Measurements from ENCODE around the gene STK32C. TPM values are rescaled to one million over a fixed set of nuclear protein-coding genes. Genes with fewer than 3 reads are reported as not detected.

STK32C gene
- total RNA-seq, 4 donors from 2014 or later, result 4.8 to 10.9 (median 7.8) TPM

- Histone ChIP-seq H3K27me3 (no peaks in the 10 kb centered on the region), H3K4me1 (peaks cover 0 to 4% (median 0%) of the 10 kb centered on the region in 4 donors), H3K36me3 (peaks cover 0 to 29% (median 7%) of the 10 kb centered on the region in 4 donors), H3K4me3 (no peak overlapping the region), H3K9me3 (no peaks in the 10 kb centered on the region), H3K27ac (replicated peaks in 1 of 4) (no peak overlapping the region)
- 76% methylated on average over 15 of the region's 37 CpGs for WGBS
- no peak for DNase-seq (ENCODE audit: extremely low spot score)
- no peak for TF ChIP-seq POLR2AphosphoS5 (IDR thresholded peaks at IDR 0.05)
- no peak for TF ChIP-seq POLR2A (IDR thresholded peaks at IDR 0.05; ENCODE audit: low read depth)
- TF ChIP-seq EP300 (IDR thresholded peaks at IDR 0.05), result no peak
- TF ChIP-seq CTCF (IDR thresholded peaks at IDR 0.05), result no peak
- intact Hi-C loops (cut with DNase I), result no loop called here
These were observed 101.9 kb downstream of the STK32C start for GRCh38 chr10:132205650-132206376.

- Histone ChIP-seq H3K9me3 (no peaks in the 10 kb centered on the region), H3K4me1 (peaks cover 0 to 4% (median 0%) of the 10 kb centered on the region in 4 donors), H3K4me3 (no peak overlapping the region), H3K27me3 (no peaks in the 10 kb centered on the region), H3K27ac (replicated peaks in 1 of 4) (no peak overlapping the region), H3K36me3 (peaks cover 0 to 38% (median 7%) of the 10 kb centered on the region in 4 donors)
- DNase-seq (ENCODE audit: extremely low spot score), result no peak
- 89% methylated on average over 13 of the region's 28 CpGs for WGBS
- no peak for TF ChIP-seq POLR2A (IDR thresholded peaks at IDR 0.05; ENCODE audit: low read depth)
- TF ChIP-seq CTCF (IDR thresholded peaks at IDR 0.05), result no peak
- no peak for TF ChIP-seq POLR2AphosphoS5 (IDR thresholded peaks at IDR 0.05)
- no peak for TF ChIP-seq EP300 (IDR thresholded peaks at IDR 0.05)
- intact Hi-C loops (cut with DNase I), result no loop called here
These were observed 102.8 kb downstream of the STK32C start for GRCh38 chr10:132204781-132205473.

- no peak for DNase-seq (ENCODE audit: extremely low spot score)
- WGBS, result 77% methylated on average over 7 of the region's 20 CpGs
- Histone ChIP-seq H3K27me3 (no peaks in the 10 kb centered on the region), H3K9me3 (no peaks in the 10 kb centered on the region), H3K4me1 (peaks cover 0 to 4% (median 0%) of the 10 kb centered on the region in 4 donors), H3K27ac (replicated peaks in 1 of 4) (no peak overlapping the region), H3K36me3 (peaks cover 0 to 38% (median 7%) of the 10 kb centered on the region in 4 donors), H3K4me3 (no peak overlapping the region)
- TF ChIP-seq POLR2AphosphoS5 (IDR thresholded peaks at IDR 0.05) (no peak), EP300 (IDR thresholded peaks at IDR 0.05) (no peak), CTCF (IDR thresholded peaks at IDR 0.05) (no peak), POLR2A (IDR thresholded peaks at IDR 0.05; ENCODE audit: low read depth) (no peak)
- intact Hi-C loops (cut with DNase I), result no loop called here
These were observed 103.5 kb downstream of the STK32C start for GRCh38 chr10:132204078-132204780.

- WGBS, result 92% methylated on average over 6 of the region's 34 CpGs
- no peak overlapping the region for H3K4me3 ChIP-seq
- intact Hi-C loops (cut with DNase I), result no loop called here
- peaks cover 0 to 45% (median 7%) of the 10 kb centered on the region in 4 donors for H3K36me3 ChIP-seq
- no peaks in the 10 kb centered on the region for H3K9me3 ChIP-seq
- no peak overlapping the region for H3K27ac ChIP-seq (replicated peaks in 1 of 4)
- no peaks in the 10 kb centered on the region for H3K4me1 ChIP-seq
- TF ChIP-seq POLR2A (IDR thresholded peaks at IDR 0.05; ENCODE audit: low read depth), result no peak
- no peak for TF ChIP-seq POLR2AphosphoS5 (IDR thresholded peaks at IDR 0.05)
- no peak for TF ChIP-seq CTCF (IDR thresholded peaks at IDR 0.05)
- TF ChIP-seq EP300 (IDR thresholded peaks at IDR 0.05), result no peak
- H3K27me3 ChIP-seq, result no peaks in the 10 kb centered on the region
- no peak for DNase-seq (ENCODE audit: extremely low spot score)
These were observed 104.3 kb downstream of the STK32C start for GRCh38 chr10:132203256-132204077.

All from esophagus muscularis mucosa (tissue), 4 donors.